ENCODE results near the gene B4GALNT3.

- no peak for TF ChIP-seq CTCF (IDR thresholded peaks at IDR 0.05)
- TF ChIP-seq POLR2A (IDR thresholded peaks at IDR 0.05), result no peak
Measured at GRCh38 chr12:574475-575128, 114.9 kb downstream of the B4GALNT3 start.
